NCI-H524 treated with DMSO at 0.1 percent for 48 hours (cell line): ENCODE data around the gene SHISA7.

Source experiments
- DNase-seq: peaks from one replicate; lab custom pipeline; 2025; lab: John Stamatoyannopoulos, UW

Gene SHISA7

DNA sequence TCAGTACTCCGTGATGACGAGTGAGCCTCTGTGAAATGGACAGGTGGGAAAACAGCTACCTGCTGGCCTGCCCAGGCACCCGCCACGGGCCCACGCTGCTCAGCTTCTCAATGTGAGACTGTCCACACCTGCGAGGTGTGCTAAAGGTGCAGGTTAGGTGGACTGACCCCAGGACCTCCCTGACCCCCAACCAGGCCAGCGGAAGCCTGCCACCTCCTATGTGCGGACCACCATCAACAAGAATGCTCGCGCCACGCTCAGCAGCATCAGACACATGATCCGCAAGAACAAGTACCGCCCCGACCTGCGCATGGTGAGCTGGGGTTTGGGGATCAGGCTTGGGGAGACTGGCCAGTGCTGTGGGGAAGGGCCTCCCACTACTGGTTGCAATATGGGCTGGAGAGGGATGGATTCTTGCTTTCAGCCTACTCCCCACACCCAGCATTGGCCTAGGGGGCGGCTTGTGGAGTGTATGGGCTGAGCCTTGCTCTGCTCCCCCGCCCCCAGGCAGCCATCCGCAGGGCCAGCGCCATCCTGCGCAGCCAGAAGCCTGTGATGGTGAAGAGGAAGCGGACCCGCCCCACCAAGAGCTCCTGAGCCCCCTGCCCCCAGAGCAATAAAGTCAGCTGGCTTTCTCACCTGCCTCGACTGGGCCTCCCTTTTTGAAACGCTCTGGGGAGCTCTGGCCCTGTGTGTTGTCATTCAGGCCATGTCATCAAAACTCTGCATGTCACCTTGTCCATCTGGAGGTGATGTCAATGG lies 55.2 kb downstream of the SHISA7 start:
- DNase-seq: no peak

DNA sequence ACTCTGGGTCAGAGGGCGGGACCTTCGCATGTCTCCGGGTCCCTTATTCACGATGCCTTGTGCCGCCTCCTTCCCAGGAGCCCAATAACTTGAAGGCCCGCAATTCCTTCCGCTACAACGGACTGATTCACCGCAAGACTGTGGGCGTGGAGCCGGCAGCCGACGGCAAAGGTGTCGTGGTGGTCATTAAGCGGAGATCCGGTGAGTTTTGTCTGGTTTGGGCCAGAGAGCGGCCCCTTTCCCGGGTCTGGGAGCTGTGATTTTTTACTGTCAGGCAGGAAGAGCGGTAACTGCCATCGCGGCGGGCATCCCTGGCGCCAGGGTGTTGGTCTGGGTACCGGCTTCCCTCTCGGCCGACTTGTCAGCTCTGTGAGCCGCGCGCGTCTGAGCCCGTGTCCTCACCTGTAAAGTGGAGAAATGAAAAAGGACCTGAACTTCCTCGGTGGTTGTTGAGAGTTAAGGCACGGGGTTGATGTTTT lies 56.6 kb downstream of the SHISA7 start:
- no peak for DNase-seq

DNA sequence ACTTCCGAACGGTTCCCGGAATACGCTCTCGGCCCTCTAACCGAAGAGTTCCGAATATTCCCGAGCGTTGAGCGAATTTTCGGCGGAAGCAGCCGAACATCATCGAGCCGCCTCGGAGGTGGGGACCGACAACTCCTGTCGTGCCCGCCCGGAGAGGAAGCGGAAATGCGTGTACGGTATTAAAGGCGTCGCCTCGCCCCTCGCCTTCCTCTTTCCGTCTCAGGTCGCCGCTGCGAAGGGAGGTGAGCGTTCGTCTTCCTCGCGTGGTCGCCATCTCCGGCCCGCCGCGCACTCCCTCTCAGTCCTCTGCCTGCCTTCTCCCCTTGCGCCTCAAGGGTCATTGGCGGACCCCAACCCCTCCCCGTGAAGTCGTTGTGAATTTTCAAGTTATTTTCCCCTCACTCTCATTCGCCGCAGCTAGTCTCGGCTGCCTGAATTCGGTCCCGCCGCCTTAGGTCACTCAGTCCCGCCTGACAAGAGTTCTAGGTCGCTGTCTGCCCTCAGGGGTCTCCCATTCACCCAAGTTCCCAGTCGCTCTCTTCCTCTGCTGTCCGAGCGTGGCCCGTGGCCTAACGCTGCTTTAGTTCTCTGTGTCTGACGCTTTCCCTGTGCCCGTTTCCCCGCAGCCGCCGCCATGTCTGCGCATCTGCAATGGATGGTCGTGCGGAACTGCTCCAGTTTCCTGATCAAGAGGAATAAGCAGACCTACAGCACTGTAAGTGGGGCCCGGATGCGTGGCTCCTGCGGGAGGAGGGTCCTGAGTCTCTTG lies 57.2 kb downstream of the SHISA7 start, which contains the start of gene RPL28:
Gene RPL28, plus strand, starts transcription at position 209 of the 769 bp plus-strand sequence. Its CDS starts 426 bp downstream, at position 635.
- peak; percentile 91 for DNase-seq

GRCh38 chr19:55384920-55385723 lies 58.0 kb downstream of the SHISA7 start:
- DNase-seq: peak; percentile 76

DNA sequence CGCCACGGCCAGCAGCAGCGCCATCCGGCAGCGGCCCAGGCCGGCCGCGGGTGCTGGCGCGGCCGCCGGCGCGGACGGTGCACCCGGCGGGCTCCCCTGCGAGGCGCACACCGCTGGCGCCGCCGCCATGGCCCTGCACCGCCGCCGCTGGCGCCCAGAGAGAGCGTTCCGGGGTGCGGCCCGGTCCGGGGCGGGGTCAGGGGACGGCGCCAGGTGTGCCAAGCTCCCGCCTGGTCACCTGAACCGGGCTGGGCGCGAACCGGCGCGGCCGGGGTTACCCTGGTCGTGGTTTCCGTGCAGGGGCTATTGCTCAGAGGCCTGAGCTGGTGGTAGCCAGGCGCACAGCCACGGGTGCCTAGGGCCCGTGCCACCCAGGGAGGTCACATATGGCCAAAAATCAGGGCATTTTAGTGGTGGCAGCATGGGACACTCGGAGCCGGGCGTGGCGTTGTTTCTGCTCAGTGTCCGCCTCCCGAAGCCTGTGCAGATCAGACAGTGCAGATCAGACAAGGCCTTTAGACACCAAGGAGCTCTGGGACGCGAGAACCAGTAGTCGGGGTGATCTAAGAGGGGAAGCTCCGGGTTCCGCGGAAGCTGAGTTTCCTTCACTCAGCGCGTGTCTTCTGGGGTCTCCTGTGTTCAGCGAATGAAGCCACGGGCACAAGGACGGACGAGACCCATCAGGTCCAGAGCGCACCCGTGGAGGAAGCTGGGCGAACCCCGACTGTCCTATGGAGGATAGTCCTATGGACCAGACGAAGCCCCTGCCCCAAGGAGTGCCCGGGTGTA lies 58.8 kb downstream of the SHISA7 start, which contains the start of gene TMEM238:
Gene TMEM238, minus strand, starts transcription at position 162 of the 789 bp plus-strand sequence. Its CDS starts 33 bp downstream, at position 129.
- DNase-seq: no peak

DNA sequence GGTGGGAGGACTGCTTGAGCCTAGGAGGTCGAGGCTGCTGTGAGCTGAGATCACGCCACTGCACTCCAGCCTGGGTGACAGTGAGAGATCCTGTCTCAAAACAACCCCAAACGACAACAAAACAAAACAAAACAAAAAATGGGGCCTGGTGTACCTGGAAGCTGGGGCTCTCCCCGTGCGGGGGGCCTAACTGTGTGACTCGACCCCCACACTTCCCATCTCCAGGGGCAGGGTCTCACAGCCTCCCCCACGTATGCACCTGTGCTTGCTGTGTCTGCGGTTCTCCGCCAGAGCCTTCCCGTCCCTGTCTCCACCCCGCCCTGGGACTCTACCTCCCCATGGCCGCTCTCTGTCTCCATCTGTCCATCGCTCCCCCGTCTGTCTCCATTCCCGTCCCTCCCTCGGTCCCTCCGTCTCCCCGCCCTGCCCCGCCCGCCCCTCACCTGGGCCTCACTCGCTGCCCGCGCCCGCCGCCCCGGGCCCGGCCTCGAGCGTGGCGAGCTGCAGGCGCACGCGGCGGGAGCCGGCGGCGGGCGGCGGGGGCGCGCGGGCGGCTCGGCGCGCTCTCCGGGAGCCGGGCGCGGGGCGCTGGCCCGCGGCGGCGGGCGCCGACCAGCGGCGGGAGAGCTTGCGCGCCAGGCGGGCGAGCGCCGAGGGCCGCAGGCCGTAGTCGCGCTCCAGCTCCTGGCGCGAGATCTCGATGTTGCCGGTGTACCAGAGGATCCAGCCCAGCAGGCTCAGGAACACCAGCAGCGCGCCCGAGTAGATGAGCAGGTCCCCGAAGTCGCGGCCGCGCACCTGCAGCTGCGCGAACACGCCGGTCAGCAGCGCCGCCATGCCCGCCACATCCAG lies 59.6 kb downstream of the SHISA7 start:
- DNase-seq: no peak

DNA sequence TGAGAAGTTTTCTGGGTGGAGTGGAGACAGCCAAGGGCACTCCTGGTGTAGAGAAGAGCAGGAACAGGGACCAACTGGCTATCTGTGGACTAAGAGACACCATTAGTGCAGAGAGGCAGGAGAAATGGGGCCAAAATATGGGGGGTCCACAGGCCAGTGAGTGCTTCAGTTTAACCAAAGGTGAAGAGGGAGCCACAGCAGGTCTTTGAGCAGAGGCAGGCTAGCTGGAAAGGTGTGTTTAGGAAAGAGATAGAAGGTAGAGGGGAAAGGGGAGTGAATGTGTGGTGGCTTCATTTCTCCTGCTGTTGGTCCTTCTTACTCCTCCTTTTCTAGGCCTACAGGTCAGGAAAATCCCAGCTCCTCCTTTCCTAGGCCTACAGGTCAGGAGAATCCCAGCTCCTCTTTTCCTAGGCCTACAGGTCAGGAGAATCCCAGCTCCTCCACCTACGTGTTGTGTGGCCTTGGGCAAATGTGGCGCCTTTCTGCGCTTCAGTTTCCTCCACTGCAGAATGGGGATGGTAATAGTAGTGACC lies 60.5 kb downstream of the SHISA7 start:
- DNase-seq: no peak

GRCh38 chr19:55382013-55382412 lies 61.1 kb downstream of the SHISA7 start:
- DNase-seq: no peak

- DNase-seq: peak; percentile 76
Observed at GRCh38 chr19:55379174-55379573, 63.9 kb downstream of the SHISA7 start.
